A549 (cell line): ENCODE data around the gene PCED1A. TPM values are rescaled to one million over a fixed set of nuclear protein-coding genes. Genes with fewer than 3 reads are reported as not detected.

Experiments used
- ATAC-seq, 2 experiments: fragments of 200-7000 bp in 1 of 2; fragments of >200 bp in 1 of 2; cut with Nextera tagmentation in 1 of 2; cut with Tn5 transposase in 1 of 2; 3 replicates each; pipeline versions ENCODE4 v1.8.0 to v1.9.1; 2018 to 2020; ENCODE audit warnings: mild to moderate bottlenecking in 1 of 2, moderate library complexity in 1 of 2
- CTCF ChIA-PET: fragments of 300-600 bp; sonication (Branson Sonifier 250); formaldehyde crosslinking; extraction: SDS; loops from one replicate; lab custom pipeline; 2021; ENCODE audit warnings: antibody characterized with exemption, inconsistent platforms; lab: Yijun Ruan, JAX
- POLR2A ChIA-PET: fragments of 350-600 bp; formaldehyde crosslinking; extraction: SDS; loops from one replicate; lab custom pipeline; 2021; ENCODE audit warnings: antibody characterized with exemption, inconsistent platforms; lab: Yijun Ruan, JAX
- DNase-seq, 2 experiments: peaks; one replicate each; pipeline versions ENCODE4 v3.0.0 to v3.0.0-alpha.2; 2011 to 2016; ENCODE audit warnings: low read depth in 1 of 2, low spot score in 1 of 2
- FAIRE-seq: peaks from 2 replicates; lab custom pipeline; 2011; peaks lifted over from hg19 to GRCh38; lab: Jason Lieb, UNC
- H3K27ac ChIP-seq, 2 experiments: fragments of >200 bp; sonication (Bioruptor Twin); formaldehyde crosslinking; 3 replicates each; pipeline ENCODE4 v1.5.1; 2016 to 2017
- H3K4me1 ChIP-seq: fragments of >200 bp; sonication (Bioruptor Twin); formaldehyde crosslinking; 3 replicates; pipeline ENCODE4 v1.6.1; 2016
- H3K4me2 ChIP-seq: fragments of >200 bp; sonication (Bioruptor Twin); formaldehyde crosslinking; 3 replicates; pipeline ENCODE4 v1.6.1; 2016
- H3K4me3 ChIP-seq: fragments of >200 bp; sonication (Bioruptor Twin); formaldehyde crosslinking; 3 replicates; pipeline ENCODE4 v1.5.1; 2016
- H3K9me3 ChIP-seq: fragments of >200 bp; sonication (Bioruptor Twin); formaldehyde crosslinking; 3 replicates; pipeline ENCODE4 v1.6.1; 2016
- CBX8 ChIP-seq: fragments of 200-600 bp; sonication (generic); IDR thresholded peaks from 2 replicates; pipeline ENCODE4 v1.6.1; 2016
- CHD4 ChIP-seq: fragments of 200-600 bp; sonication (generic); IDR thresholded peaks from 2 replicates; pipeline ENCODE4 v1.6.1; 2016; ENCODE audit warnings: antibody characterized with exemption, mild to moderate bottlenecking, borderline replicate concordance
- ELK1 ChIP-seq: fragments of 150-350 bp; IDR thresholded peaks from 2 replicates; pipeline ENCODE4 v1.6.1; 2014; ENCODE audit warnings: low read depth, mild to moderate bottlenecking, low read length
- EP300 ChIP-seq, 2 experiments: fragments of >200 bp; sonication (Bioruptor Twin); formaldehyde crosslinking; IDR thresholded peaks; 2 replicates in 1 of 2; 3 replicates in 1 of 2; pipeline ENCODE4 v1.6.1; 2016 to 2017
- ESRRA ChIP-seq: fragments of 150-350 bp; IDR thresholded peaks from 2 replicates; pipeline ENCODE4 v1.6.1; 2014; ENCODE audit warnings: mild to moderate bottlenecking, low read length, borderline replicate concordance
- FOSL2 ChIP-seq, 2 experiments: fragments of 450-650 bp in 1 of 2; fragments of >200 bp in 1 of 2; sonication (Bioruptor Twin) in 1 of 2; formaldehyde crosslinking; IDR thresholded peaks; 2 replicates each; pipeline versions ENCODE4 v1.5.0 to v1.6.1; 2016 to 2020; ENCODE audit warnings: mild to moderate bottlenecking in 1 of 2, moderate library complexity in 1 of 2
- FOXS1 ChIP-seq: fragments of 250-450 bp; sonication (Bioruptor Pico); IDR thresholded peaks from 2 replicates; pipeline ENCODE4 v1.5.0; 2020; ENCODE audit warnings: mild to moderate bottlenecking, moderate library complexity
- GATA3 ChIP-seq: IDR thresholded peaks from 2 replicates; pipeline ENCODE4 v1.6.1; 2012; ENCODE audit warnings: borderline replicate concordance
- HDAC2 ChIP-seq: fragments of 200-600 bp; sonication (generic); IDR thresholded peaks from 2 replicates; pipeline ENCODE4 v1.6.1; 2016
- HEYL ChIP-seq: fragments of 250-450 bp; sonication (Bioruptor Pico); IDR thresholded peaks from 2 replicates; pipeline ENCODE4 v1.8.0; 2021; ENCODE audit warnings: mild to moderate bottlenecking, moderate library complexity
- JUNB ChIP-seq: fragments of >200 bp; sonication (Bioruptor Twin); formaldehyde crosslinking; IDR thresholded peaks from 2 replicates; pipeline ENCODE4 v1.6.1; 2016
- KDM5A ChIP-seq: fragments of 200-600 bp; sonication (generic); IDR thresholded peaks from 2 replicates; pipeline ENCODE4 v1.6.1; 2016; ENCODE audit warnings: antibody characterized with exemption, mild to moderate bottlenecking
- MAZ ChIP-seq: fragments of 150-350 bp; IDR thresholded peaks from 2 replicates; pipeline ENCODE4 v1.6.1; 2014; ENCODE audit warnings: antibody characterized with exemption, low read depth, low read length, borderline replicate concordance
- NPAS2 ChIP-seq: fragments of 250-450 bp; sonication (Bioruptor Pico); IDR thresholded peaks from 2 replicates; pipeline ENCODE4 v1.8.0; 2022; ENCODE audit warnings: mild to moderate bottlenecking, moderate library complexity, borderline replicate concordance
- PHF8 ChIP-seq: fragments of 200-600 bp; sonication (generic); IDR thresholded peaks from 2 replicates; pipeline ENCODE4 v1.6.1; 2016; ENCODE audit warnings: low read depth, mild to moderate bottlenecking, antibody characterized with exemption, moderate library complexity, borderline replicate concordance
- SREBF2 ChIP-seq: fragments of 450-650 bp; IDR thresholded peaks from 2 replicates; pipeline ENCODE4 v1.6.1; 2014; ENCODE audit warnings: mild to moderate bottlenecking, moderate library complexity
- TFCP2L1 ChIP-seq: fragments of 250-450 bp; sonication (Bioruptor Pico); IDR thresholded peaks from 2 replicates; pipeline ENCODE4 v1.5.0; 2021; ENCODE audit warnings: mild to moderate bottlenecking
- ZNF302 ChIP-seq: fragments of 250-450 bp; sonication (Bioruptor Pico); IDR thresholded peaks from 2 replicates; pipeline ENCODE4 v1.9.0; 2021; ENCODE audit warnings: inconsistent platforms, mild to moderate bottlenecking, moderate library complexity
- WGBS: methylation state at CpG from one replicate; pipeline ENCODE4 v1.1.6; 2017; ENCODE audit errors: missing lambda C conversion rate; 5-methylcytosine and 5-hydroxymethylcytosine counted together
- polyA plus RNA-seq, 4 experiments: library from polyadenylated mRNA; depleted of rRNA in 3 of 4; stranded (reverse); fragments of >200 nt; fragmentation: RNase III in 1 of 4; extraction: RNeasy Plus Mini Kit Qiagen cat#74134 plus additional on column Dnase treatment in 1 of 4; gene quantifications; 2 replicates in 3 of 4; 3 replicates in 1 of 4; pipeline ENCODE4 v1.2.3, GENCODE V29; 2011 to 2017
- TF ChIP-seq, protein P1 (sequence below): fragments of 250-450 bp; sonication (Bioruptor Pico); IDR thresholded peaks from 2 replicates; pipeline ENCODE4 v1.5.0; 2020; ENCODE audit warnings: low read depth, mild to moderate bottlenecking, moderate library complexity
- TF ChIP-seq, protein P2 (sequence below): fragments of >200 bp; sonication (Bioruptor Twin); formaldehyde crosslinking; IDR thresholded peaks from 2 replicates; pipeline ENCODE4 v1.6.1; 2016
- TF ChIP-seq, protein P3 (sequence below): fragments of 250-450 bp; sonication (Bioruptor Pico); IDR thresholded peaks from 2 replicates; pipeline ENCODE4 v1.5.0; 2021; ENCODE audit warnings: mild to moderate bottlenecking, moderate library complexity, borderline replicate concordance

The PCED1A gene
- polyA plus RNA-seq, 2 of the 4 experiments (the other 2 are of a cell fraction) = 25.7 to 43.8 TPM

GRCh38 chr20:2816030-2816582 lies 24.3 kb downstream of the PCED1A start, which contains the start of gene TMEM239:
Gene TMEM239, plus strand, starts transcription at chr20:2816364. Its CDS starts 191 bp downstream, at chr20:2816555.
- H3K4me2 ChIP-seq = peak within 1 kb of the TSS; percentile 66
- FAIRE-seq = no peak
- ChIA-PET CTCF (interaction anchor here (2.0 kb wide), 1 partner anchor 23 kb away, joined by 5 read pairs; no protein-coding TSS in a partner anchor), POLR2A (no interaction called here)
- H3K9me3 ChIP-seq = peaks cover 22% of the 10 kb centered on the region
- H3K27ac ChIP-seq = peak within 1 kb of the TSS; percentile 27 to 71; a peak in 5 of 6 replicates
- H3K4me3 ChIP-seq = no peak within 1 kb of the TSS
- peak in 1 of 2 experiments; percentile 5; a peak in 1 of 6 replicates for ATAC-seq
- no peak for DNase-seq
- WGBS = 68% methylated on average over 9 of the region's 10 CpGs
- no peak for TF ChIP-seq ESRRA
- TF ChIP-seq TFCP2L1 (CRISPR knock-in tag) = no peak
- no peak for TF ChIP-seq ZNF302 (CRISPR knock-in tag)
- TF ChIP-seq, all 56 proteins: peak for 0
- peaks cover 20% of the 10 kb centered on the region for H3K4me1 ChIP-seq

GRCh38 chr20:2815242-2815900 lies 25.1 kb downstream of the PCED1A start:
- 88% methylated on average over 8 of the region's 8 CpGs for WGBS
- no peak for TF ChIP-seq GATA3
- TF ChIP-seq MAZ = no peak
- TF ChIP-seq JUNB = no peak
- TF ChIP-seq NPAS2 (CRISPR knock-in tag) = no peak
- TF ChIP-seq SREBF2 = no peak
- TF ChIP-seq HEYL (CRISPR knock-in tag) = no peak
- TF ChIP-seq, protein P1, sequence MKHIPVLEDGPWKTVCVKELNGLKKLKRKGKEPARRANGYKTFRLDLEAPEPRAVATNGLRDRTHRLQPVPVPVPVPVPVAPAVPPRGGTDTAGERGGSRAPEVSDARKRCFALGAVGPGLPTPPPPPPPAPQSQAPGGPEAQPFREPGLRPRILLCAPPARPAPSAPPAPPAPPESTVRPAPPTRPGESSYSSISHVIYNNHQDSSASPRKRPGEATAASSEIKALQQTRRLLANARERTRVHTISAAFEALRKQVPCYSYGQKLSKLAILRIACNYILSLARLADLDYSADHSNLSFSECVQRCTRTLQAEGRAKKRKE (CRISPR knock-in tag) = no peak
- TF ChIP-seq PHF8 = no peak
- TF ChIP-seq, protein P2, sequence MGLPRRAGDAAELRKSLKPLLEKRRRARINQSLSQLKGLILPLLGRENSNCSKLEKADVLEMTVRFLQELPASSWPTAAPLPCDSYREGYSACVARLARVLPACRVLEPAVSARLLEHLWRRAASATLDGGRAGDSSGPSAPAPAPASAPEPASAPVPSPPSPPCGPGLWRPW = no peak
- Histone ChIP-seq H3K4me3 (no peak overlapping the region), H3K4me1 (peaks cover 20% of the 10 kb centered on the region), H3K4me2 (peak overlapping the region; percentile 66), H3K9me3 (peaks cover 24% of the 10 kb centered on the region), H3K27ac (peak overlapping the region; percentile 27 to 71; a peak in 5 of 6 replicates)
- ATAC-seq (peak in 1 of 2 experiments; percentile 17; a peak in 3 of 6 replicates), DNase-seq (no peak), FAIRE-seq (no peak)
- ChIA-PET CTCF (interaction anchor here (1.0 to 1.6 kb wide), 7 partner anchors 11 to 59 kb away, joined by 3 to 6 read pairs (median 3); no protein-coding TSS in a partner anchor), POLR2A (interaction anchor here (0.5 kb wide), 1 partner anchor 15 kb away, joined by 3 read pairs; no protein-coding TSS in a partner anchor)

DNA sequence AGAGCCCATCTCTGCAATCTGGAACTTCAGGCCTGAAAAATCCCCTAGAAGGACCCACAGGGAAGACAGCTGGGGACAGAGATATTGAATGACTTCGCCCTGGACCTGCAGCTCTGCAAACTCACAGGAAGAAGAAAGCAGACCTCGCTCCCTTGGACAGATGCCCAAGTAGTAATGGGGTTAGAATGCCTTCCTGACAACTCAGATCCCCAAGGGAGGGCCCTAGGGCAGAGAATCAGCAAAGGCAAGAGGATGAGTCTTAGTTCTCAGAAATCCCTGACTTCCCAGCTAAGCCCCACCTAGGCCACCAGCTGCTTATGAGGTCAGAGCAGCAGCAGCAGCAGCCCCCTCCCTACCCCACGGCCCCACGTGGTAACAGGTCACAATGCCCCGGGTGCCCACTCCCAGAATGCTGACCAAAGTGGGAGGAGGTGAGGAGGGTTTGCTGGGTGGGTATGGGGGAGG lies 25.8 kb downstream of the PCED1A start, which contains the start of gene C20orf141:
C20orf141 (plus strand) TSS at position 401 of the 465 bp plus-strand sequence. CDS start 198 bp downstream, outside the sequence.
- H3K27ac ChIP-seq = peak within 1 kb of the TSS; percentile 29 to 71; a peak in 5 of 6 replicates
- ChIA-PET CTCF (interaction anchor here (1.0 to 1.6 kb wide), 7 partner anchors 10 to 58 kb away, joined by 3 to 6 read pairs (median 3); no protein-coding TSS in a partner anchor), POLR2A (interaction anchor here (0.7 kb wide), 1 partner anchor 25 kb away, joined by 4 read pairs; no protein-coding TSS in a partner anchor)
- peak within 1 kb of the TSS; percentile 66 for H3K4me2 ChIP-seq
- FAIRE-seq (no peak), ATAC-seq (peak; percentile 80 to 88), DNase-seq (peak; percentile 59 to 82)
- 13% methylated on average over 5 of the region's 5 CpGs for WGBS
- H3K4me1 ChIP-seq = peaks cover 20% of the 10 kb centered on the region
- no peak within 1 kb of the TSS for H3K4me3 ChIP-seq
- peaks cover 24% of the 10 kb centered on the region for H3K9me3 ChIP-seq
- TF ChIP-seq KDM5A (no peak), JUNB (0 out of 2 replicates have a peak, but pooled peaks have one; percentile 36), CHD4 (no peak), PHF8 (no peak), FOXS1 (no peak), ELK1 (no peak), FOSL2 (IDR thresholded peaks at IDR 0.05) (no peak), FOSL2 (CRISPR knock-in tag; IDR thresholded peaks at IDR 0.05) (no peak; the same call in 1 of the 2 replicates), EP300 (IDR thresholded peaks at IDR 0.05) (peak in 1 of 2 experiments; percentile 44; a peak in 1 of 5 replicates), TFCP2L1 (CRISPR knock-in tag) (no peak), HDAC2 (no peak), CBX8 (no peak), MAZ (no peak)
- TF ChIP-seq, protein P3, sequence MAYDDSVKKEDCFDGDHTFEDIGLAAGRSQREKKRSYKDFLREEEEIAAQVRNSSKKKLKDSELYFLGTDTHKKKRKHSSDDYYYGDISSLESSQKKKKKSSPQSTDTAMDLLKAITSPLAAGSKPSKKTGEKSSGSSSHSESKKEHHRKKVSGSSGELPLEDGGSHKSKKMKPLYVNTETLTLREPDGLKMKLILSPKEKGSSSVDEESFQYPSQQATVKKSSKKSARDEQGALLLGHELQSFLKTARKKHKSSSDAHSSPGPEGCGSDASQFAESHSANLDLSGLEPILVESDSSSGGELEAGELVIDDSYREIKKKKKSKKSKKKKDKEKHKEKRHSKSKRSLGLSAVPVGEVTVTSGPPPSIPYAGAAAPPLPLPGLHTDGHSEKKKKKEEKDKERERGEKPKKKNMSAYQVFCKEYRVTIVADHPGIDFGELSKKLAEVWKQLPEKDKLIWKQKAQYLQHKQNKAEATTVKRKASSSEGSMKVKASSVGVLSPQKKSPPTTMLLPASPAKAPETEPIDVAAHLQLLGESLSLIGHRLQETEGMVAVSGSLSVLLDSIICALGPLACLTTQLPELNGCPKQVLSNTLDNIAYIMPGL (CRISPR knock-in tag) = no peak
